Gastroesophageal sphincter (tissue), 4 donors: Measurements from ENCODE around the gene MYORG. TPM values are rescaled to one million over a fixed set of nuclear protein-coding genes. Genes with fewer than 3 reads are reported as not detected.
"Not testable (repeated sequence)": the region's sequence is repeated elsewhere in the genome, so short reads cannot be mapped to it uniquely, and the experiment has no call there.

Source experiments
- ATAC-seq: fragments of 150-250 bp; one replicate; pipeline ENCODE4 v1.9.1; 2016; ENCODE audit warnings: mild to moderate bottlenecking, moderate library complexity
- H3K27ac ChIP-seq, 4 donors: fragments of 200-600 bp; sonication (generic) in 3 of 4; 1 replicate in 3 of 4; 2 replicates in 1 of 4; pipeline ENCODE4 v1.5.1; 2016 to 2019
- H3K27me3 ChIP-seq: fragments of 200-600 bp; sonication (generic); one replicate; pipeline ENCODE4 v1.5.1; 2019
- H3K36me3 ChIP-seq, 2 donors: fragments of 200-600 bp; sonication (generic); one replicate each; pipeline ENCODE4 v1.5.1; 2019; ENCODE audit warnings: control low read depth in 1 of 2
- H3K4me1 ChIP-seq, 3 donors: fragments of 200-600 bp; sonication (generic); 1 replicate in 2 of 3; 2 replicates in 1 of 3; pipeline ENCODE4 v1.5.1; 2016 to 2019; ENCODE audit warnings: control low read depth in 2 of 3
- H3K4me3 ChIP-seq, 2 donors: fragments of 200-600 bp; sonication (generic); one replicate each; pipeline ENCODE4 v1.5.1; 2019; ENCODE audit warnings: mild to moderate bottlenecking in 1 of 2, moderate library complexity in 1 of 2
- H3K9me3 ChIP-seq, 3 donors: fragments of 200-600 bp; sonication (generic); one replicate each; pipeline ENCODE4 v1.5.1; 2017 to 2019; ENCODE audit warnings: control low read depth in 2 of 3
- EP300 ChIP-seq: sonication (generic); formaldehyde crosslinking; IDR thresholded peaks from one replicate; pipeline ENCODE4 v1.6.1; 2017; ENCODE audit warnings: antibody characterized with exemption, mild to moderate bottlenecking
- POLR2A ChIP-seq, 2 donors: fragments of 450-650 bp; IDR thresholded peaks; one replicate each; pipeline ENCODE4 v1.6.1; 2017; ENCODE audit warnings: antibody characterized with exemption in 2 of 2, mild to moderate bottlenecking in 2 of 2, moderate library complexity in 1 of 2
- POLR2AphosphoS5 ChIP-seq: sonication (generic); formaldehyde crosslinking; IDR thresholded peaks from one replicate; pipeline ENCODE4 v1.6.1; 2017; ENCODE audit warnings: antibody characterized with exemption
- WGBS, 2 donors: methylation state at CpG; one replicate each; pipeline ENCODE4 v1.1.5; 2018; ENCODE audit warnings: low coverage in 1 of 2; 5-methylcytosine and 5-hydroxymethylcytosine counted together
- total RNA-seq, 4 donors: library from RNA; depleted of rRNA; stranded (reverse); fragments of >200 nt; gene quantifications; one replicate each; pipeline ENCODE4 v1.1.0, GENCODE V29; 2016
- TF ChIP-seq, protein P1 (sequence below), 4 experiments: fragments of 200-600 bp in 2 of 4; fragments of 450-650 bp in 2 of 4; sonication (generic) in 1 of 4; IDR thresholded peaks; one replicate each; pipeline ENCODE4 v1.5.1; 2017 to 2019; ENCODE audit warnings: antibody characterized with exemption in 4 of 4, mild to moderate bottlenecking in 2 of 4, moderate library complexity in 2 of 4

Gene MYORG
- total RNA-seq, 4 donors from 2014 or later, result 4.3 to 33.7 (median 26.8) TPM

DNA sequence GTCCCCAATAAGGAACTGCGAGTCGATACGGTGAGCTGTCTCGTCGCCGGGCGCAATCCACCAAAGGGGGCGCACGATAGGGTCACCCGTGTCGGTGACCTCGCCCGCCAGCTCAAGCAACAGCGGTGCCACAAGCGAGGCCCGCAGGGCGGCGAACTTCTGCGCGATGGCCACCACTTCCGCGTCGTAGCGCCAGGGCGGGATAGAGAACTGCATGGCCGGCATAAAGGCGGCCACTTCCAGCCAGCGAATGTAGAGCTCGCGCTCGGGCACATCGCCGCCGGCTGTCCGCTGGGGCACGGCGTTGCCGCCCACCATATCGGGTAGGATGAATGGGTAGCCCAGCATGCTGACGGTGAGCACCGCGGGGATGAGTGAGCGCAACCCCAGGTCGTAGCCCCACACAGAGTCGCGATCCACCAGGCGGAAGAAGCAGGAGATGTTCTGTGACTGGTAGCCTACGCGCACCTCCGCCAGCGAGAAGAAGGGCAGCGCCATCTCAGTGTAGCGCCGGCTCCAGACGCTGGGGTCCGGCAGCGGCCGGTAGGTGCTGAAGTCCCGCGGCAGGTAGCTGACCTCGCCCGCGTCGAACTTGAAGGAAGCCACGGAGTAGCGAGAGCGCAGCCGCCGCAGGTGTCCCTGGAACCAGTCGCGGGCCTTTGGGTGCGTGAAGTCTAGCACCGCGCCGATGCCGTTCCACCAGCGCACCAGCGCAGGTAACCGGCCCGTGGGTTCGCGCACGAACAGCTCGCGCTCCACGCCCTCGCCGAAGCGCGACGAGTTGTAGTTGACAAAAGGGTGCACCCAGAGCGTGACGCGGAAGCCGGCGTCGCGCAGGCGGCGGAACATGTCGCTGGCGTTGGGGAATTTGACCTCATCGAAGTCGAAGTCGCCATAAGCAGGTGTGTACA, 5.5 kb downstream of the MYORG start:
- H3K27ac ChIP-seq, result no peak overlapping the region
- H3K4me3 ChIP-seq, result peak overlapping the region in 1 of 2 donors; percentile 26
- H3K9me3 ChIP-seq, result no peaks in the 10 kb centered on the region
- H3K36me3 ChIP-seq, result peaks cover 0 to 53% of the 10 kb centered on the region in 2 donors
- no peaks in the 10 kb centered on the region for H3K27me3 ChIP-seq
- peaks cover 0 to 48% (median 6%) of the 10 kb centered on the region in 3 donors for H3K4me1 ChIP-seq
- no peak for ATAC-seq
- TF ChIP-seq POLR2A (IDR thresholded peaks at IDR 0.05) (no peak), POLR2AphosphoS5 (no peak)
- TF ChIP-seq, protein P1, sequence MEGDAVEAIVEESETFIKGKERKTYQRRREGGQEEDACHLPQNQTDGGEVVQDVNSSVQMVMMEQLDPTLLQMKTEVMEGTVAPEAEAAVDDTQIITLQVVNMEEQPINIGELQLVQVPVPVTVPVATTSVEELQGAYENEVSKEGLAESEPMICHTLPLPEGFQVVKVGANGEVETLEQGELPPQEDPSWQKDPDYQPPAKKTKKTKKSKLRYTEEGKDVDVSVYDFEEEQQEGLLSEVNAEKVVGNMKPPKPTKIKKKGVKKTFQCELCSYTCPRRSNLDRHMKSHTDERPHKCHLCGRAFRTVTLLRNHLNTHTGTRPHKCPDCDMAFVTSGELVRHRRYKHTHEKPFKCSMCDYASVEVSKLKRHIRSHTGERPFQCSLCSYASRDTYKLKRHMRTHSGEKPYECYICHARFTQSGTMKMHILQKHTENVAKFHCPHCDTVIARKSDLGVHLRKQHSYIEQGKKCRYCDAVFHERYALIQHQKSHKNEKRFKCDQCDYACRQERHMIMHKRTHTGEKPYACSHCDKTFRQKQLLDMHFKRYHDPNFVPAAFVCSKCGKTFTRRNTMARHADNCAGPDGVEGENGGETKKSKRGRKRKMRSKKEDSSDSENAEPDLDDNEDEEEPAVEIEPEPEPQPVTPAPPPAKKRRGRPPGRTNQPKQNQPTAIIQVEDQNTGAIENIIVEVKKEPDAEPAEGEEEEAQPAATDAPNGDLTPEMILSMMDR (IDR thresholded peaks at IDR 0.05), result no peak
- 76 to 85% methylated on average over 8 to 13 of the region's 105 CpGs for WGBS, 2 donors

- H3K4me1 ChIP-seq, result peaks cover 0 to 40% (median 0%) of the 10 kb centered on the region in 3 donors
Observed at GRCh38 chr9:34370335-34370969, 6.2 kb downstream of the MYORG start.

GRCh38 chr9:34369636-34370035, 7.1 kb downstream of the MYORG start:
- Histone ChIP-seq H3K27ac (no peak overlapping the region), H3K36me3 (peaks cover 0 to 53% of the 10 kb centered on the region in 2 donors), H3K9me3 (no peaks in the 10 kb centered on the region), H3K4me3 (no peak overlapping the region), H3K27me3 (no peaks in the 10 kb centered on the region), H3K4me1 (peaks cover 0 to 32% (median 0%) of the 10 kb centered on the region in 3 donors)
- no peak for TF ChIP-seq EP300
- no peak for TF ChIP-seq POLR2AphosphoS5
- TF ChIP-seq, protein P1 (IDR thresholded peaks at IDR 0.05), result no peak
- TF ChIP-seq POLR2A (IDR thresholded peaks at IDR 0.05), result no peak
- 71 to 77% methylated on average over 2 to 3 of the region's 4 CpGs for WGBS, 2 donors
- no peak for ATAC-seq

More at GRCh38 chr9:34370335-34370969, 6.2 kb downstream of the MYORG start:
- TF ChIP-seq POLR2AphosphoS5 (peak; percentile 6), POLR2A (IDR thresholded peaks at IDR 0.05) (no peak), EP300 (no peak)
- H3K4me3 ChIP-seq, result peak overlapping the region in 1 of 2 donors; percentile 26
- WGBS, 2 donors, result 31 to 46% methylated on average over 2 of the region's 23 CpGs
- ATAC-seq, result no peak
- H3K27ac ChIP-seq, result no peak overlapping the region
- no peaks in the 10 kb centered on the region for H3K9me3 ChIP-seq
- H3K36me3 ChIP-seq, result peaks cover 0 to 53% of the 10 kb centered on the region in 2 donors
- no peaks in the 10 kb centered on the region for H3K27me3 ChIP-seq

DNA sequence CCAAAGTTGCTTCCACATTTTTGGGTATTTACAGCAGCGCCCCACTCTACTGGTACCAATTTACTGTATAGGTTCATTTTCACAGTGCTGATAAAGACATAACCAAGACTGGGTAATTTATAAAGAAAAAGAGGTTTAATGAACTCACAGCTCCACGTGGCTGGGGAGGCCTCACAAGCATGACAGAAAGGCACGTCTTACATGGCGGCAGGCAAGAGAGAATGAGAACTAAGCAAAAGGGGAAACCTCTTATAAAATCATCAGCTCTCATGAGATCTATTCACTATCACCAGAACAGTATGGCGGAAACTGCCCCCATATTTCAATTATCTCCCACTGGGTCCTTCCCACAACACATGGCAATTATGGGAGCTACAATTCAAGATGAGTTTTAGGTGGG, 7.9 kb downstream of the MYORG start:
- H3K4me1 ChIP-seq, result peaks cover 0 to 24% (median 0%) of the 10 kb centered on the region in 3 donors
- 93 to 100% methylated on average over 3 to 4 of the region's 5 CpGs for WGBS, 2 donors
- H3K4me3 ChIP-seq, H3K9me3 ChIP-seq, H3K27ac ChIP-seq, ATAC-seq, H3K27me3 ChIP-seq: not testable (repeated sequence)
- H3K36me3 ChIP-seq, result peaks cover 0 to 53% of the 10 kb centered on the region in 2 donors

DNA sequence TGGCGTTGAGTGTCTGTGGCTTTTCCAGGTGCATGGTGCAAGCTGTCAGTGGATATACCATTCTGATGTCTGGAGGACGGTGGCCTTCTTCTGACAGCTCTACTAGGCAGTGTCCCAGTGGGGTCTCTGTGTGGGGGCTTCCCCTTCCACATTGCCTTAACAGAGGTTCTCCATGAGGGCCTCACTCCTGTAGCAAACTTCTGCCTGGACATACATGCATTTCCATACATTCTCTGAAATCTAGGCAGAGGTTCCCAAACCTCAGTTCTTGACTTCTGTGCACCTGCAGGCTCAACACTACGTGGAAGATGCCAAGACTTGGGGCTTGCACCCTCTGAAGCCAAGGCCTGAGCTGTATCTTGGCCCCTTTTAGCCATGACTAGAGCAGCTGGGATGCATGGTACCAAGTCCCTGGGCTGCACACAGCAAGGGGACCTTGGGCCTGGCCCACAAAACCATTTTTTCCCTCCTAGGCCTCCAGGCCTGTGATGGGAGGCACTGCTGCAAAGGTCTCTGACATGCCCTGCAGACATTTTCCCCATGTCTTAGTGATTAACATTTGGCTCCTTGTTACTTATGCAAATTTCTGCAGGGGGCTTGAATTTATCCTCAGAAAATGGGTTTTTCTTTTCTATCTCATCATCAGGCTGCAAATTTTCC, 8.8 kb downstream of the MYORG start:
- H3K27me3 ChIP-seq, ATAC-seq, H3K4me3 ChIP-seq, H3K27ac ChIP-seq, H3K9me3 ChIP-seq: not testable (repeated sequence)
- H3K36me3 ChIP-seq, result peaks cover 0 to 53% of the 10 kb centered on the region in 2 donors
- H3K4me1 ChIP-seq, result peaks cover 0 to 21% (median 0%) of the 10 kb centered on the region in 3 donors
- WGBS, 2 donors, result 80% methylated on average over 1 of the region's 3 CpGs; no CpG with 5 or more reads in 1 of the 2 donors

DNA sequence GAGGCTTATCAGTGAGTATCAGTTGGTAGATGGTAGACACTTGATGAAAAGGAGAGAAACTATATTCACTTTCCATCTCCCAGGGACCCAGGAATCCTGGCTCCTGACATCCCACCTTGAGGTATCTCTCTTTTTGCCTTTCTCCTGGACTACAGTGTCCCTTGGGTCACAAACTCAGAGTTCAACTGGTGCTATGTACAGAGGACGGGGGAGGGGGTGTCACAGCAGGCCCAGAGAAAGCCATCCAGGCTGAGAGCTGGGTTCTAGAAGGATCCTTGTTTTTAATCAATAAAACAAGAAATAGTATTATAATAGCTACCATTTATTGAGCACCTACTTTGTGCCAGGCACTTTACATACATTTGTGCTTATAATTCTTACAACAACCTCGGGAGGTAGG, 10.3 kb downstream of the MYORG start:
- Histone ChIP-seq H3K36me3 (peaks cover 0 to 38% of the 10 kb centered on the region in 2 donors), H3K27me3 (no peaks in the 10 kb centered on the region), H3K4me1 (peaks cover 0 to 18% (median 0%) of the 10 kb centered on the region in 3 donors), H3K4me3 (no peak overlapping the region), H3K27ac (no peak overlapping the region), H3K9me3 (no peaks in the 10 kb centered on the region)
- no peak for ATAC-seq
- TF ChIP-seq POLR2A (IDR thresholded peaks at IDR 0.05) (no peak), POLR2AphosphoS5 (no peak), EP300 (no peak)
- TF ChIP-seq, protein P1 (IDR thresholded peaks at IDR 0.05), result no peak
- 63% methylated on average over 1 of the region's 2 CpGs; no CpG with 5 or more reads in 1 of the 2 donors for WGBS, 2 donors
